GM21390 (cell line): ENCODE measurements around the gene PRSS2.

Source experiments
- ATAC-seq: cut with Tn5 transposase; IDR thresholded peaks from one replicate; pipeline ENCODE4 v1.9.1; 2021; ENCODE audit not compliant: unreplicated experiment

Gene PRSS2

GRCh38 chr7:142785841-142786250, 15.1 kb downstream of the PRSS2 start:
- ATAC-seq = no peak

GRCh38 chr7:142787034-142787768, 16.4 kb downstream of the PRSS2 start:
- ATAC-seq = no peak

GRCh38 chr7:142787783-142788182, 17.0 kb downstream of the PRSS2 start:
- no peak for ATAC-seq

- ATAC-seq = no peak
Observed at GRCh38 chr7:142788303-142789289, 17.8 kb downstream of the PRSS2 start.

- ATAC-seq = no peak
Observed at GRCh38 chr7:142789441-142789840, 18.7 kb downstream of the PRSS2 start.

- ATAC-seq = no peak
Observed at GRCh38 chr7:142790056-142790455, 19.3 kb downstream of the PRSS2 start.

GRCh38 chr7:142790555-142790954, 19.8 kb downstream of the PRSS2 start:
- ATAC-seq = no peak

- no peak for ATAC-seq
Observed at GRCh38 chr7:142791502-142791901, 20.7 kb downstream of the PRSS2 start.

GRCh38 chr7:142792129-142792528, 21.4 kb downstream of the PRSS2 start:
- no peak for ATAC-seq

- no peak for ATAC-seq
Observed at GRCh38 chr7:142792593-142792992, 21.8 kb downstream of the PRSS2 start.

- no peak for ATAC-seq
Observed at GRCh38 chr7:142793156-142793555, 22.4 kb downstream of the PRSS2 start.

GRCh38 chr7:142795339-142795863, 24.6 kb downstream of the PRSS2 start:
- ATAC-seq = no peak

GRCh38 chr7:142796001-142796500, 25.3 kb downstream of the PRSS2 start:
- ATAC-seq = no peak

- ATAC-seq = peak; percentile 42
Observed at GRCh38 chr7:142796501-142797390, 26.0 kb downstream of the PRSS2 start.

GRCh38 chr7:142797391-142798377, 26.9 kb downstream of the PRSS2 start:
- peak; percentile 38 for ATAC-seq

- ATAC-seq = no peak
Observed at GRCh38 chr7:142798451-142799436, 28.0 kb downstream of the PRSS2 start.

GRCh38 chr7:142799437-142799835, 28.7 kb downstream of the PRSS2 start:
- no peak for ATAC-seq

GRCh38 chr7:142800088-142800487, 29.3 kb downstream of the PRSS2 start:
- no peak for ATAC-seq
